Suppressor macrophage treated with lipopolysaccharide for 4 hours (primary cell): ENCODE data around the gene SYT1.

Experiments used
- DNase-seq: peaks from one replicate; pipeline ENCODE4 v3.0.0-alpha.2; 2020

Gene SYT1

GRCh38 chr12:78898416-78898815 lies 33.8 kb downstream of the SYT1 start:
- DNase-seq, result no peak

- DNase-seq, result no peak
Observed at GRCh38 chr12:78914859-78915331, 50.3 kb downstream of the SYT1 start.

DNA sequence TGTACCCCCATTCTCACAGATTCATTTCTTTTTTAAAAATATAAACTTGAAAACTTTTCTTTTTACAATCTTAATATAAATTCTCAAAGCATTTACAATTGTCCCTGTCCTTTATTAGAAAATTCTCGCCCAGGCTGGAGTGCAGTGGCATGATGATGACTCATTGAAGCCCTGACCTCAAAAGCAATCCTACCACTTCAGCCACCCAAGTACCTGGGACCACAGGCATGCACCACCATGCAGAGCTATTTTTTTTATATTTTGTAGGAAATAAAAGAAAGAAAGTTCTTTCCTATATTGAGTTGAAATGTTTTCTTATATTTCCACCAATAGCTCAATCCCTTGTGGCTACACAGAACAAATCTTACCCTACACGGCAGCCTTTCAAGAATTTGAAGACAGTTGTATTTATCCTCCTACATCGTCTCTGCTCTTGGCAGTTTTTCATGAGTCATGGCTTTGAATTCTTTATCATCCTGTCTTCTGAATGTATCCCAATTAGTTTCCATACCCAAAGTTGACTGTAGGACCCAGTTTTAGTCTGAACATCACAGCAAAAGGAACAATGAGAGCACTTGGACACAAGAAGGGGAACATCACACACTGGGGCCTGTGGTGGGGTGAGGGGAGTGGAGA lies 52.4 kb downstream of the SYT1 start:
- DNase-seq, result no peak

DNA sequence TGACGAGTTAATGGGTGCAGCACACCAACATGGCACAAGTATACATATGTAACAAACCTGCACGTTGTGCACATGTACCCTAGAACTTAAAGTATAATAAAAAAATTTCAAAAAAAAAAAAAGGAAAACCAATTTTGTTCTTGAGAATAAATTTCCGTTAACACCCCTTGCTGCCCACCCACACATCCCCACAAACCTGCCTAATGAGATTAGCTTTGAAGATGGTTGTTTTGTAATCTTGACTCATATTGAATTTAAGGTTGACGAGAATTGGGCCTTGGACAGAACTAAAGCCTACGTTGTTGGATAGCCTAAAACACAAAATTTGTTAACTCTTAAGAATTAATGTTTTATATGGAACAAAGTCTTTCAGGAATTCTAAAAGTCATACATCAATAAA lies 52.9 kb downstream of the SYT1 start:
- DNase-seq, result no peak

DNA sequence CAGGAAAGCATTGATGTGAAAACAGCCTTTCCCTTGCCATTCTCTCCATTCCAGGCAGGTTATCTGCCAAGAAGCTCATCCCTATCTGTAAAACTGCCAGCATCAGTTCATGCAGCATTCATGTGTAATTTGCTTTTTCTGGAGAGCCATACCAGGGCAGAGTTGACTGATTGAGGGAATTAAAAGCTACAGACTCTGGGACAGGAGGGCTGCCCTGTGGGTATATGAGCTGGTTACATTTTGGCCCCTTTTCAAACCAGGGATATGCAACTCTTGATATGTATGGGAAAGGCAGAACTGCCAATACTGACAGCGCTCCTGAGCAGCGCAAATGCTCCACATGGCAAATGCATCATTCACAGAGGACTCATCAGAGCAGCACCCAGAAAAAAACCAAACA lies 53.7 kb downstream of the SYT1 start:
- DNase-seq, result no peak

DNA sequence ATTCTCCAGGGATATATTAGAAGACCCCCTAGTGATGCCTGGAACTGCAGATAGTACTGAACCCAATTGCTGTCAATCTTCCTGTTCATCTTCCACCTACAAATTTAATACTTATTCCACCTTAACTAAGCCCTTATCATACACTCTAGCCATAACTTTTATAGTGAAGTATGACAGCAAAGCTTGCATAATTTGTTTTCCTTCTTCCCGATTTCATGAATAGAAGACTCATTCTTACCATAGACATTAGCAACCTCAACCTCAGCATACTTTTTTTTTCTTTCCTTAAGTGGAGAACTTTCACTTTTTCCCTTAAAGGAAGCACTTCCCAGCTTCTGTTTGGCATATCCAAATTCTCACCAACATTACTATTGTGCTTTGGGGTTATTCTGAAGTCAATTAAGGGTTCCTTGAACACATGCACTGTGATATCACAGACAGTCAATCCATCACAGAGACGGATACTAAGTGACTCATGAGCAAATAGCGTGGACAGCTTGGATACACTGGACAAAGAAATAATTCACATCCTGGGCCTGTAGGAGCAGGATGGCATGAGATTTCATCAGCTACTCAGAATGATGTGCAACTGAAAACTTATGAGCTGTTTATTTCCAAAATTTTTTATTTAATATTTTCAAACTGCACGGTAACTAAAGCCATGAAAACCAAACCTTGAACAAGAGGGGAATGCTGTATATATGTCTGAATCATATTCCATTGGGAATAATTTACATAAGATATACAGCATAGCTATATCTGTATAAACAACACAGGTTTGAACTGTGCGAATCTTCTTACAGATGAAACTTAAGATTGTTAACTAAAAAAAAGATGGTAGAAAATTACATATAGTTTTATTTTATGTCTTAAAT lies 63.9 kb downstream of the SYT1 start:
- DNase-seq, result no peak

- no peak for DNase-seq
Observed at GRCh38 chr12:78929075-78929418, 64.5 kb downstream of the SYT1 start.

- DNase-seq, result no peak
Observed at GRCh38 chr12:78931466-78931990, 67.0 kb downstream of the SYT1 start.

DNA sequence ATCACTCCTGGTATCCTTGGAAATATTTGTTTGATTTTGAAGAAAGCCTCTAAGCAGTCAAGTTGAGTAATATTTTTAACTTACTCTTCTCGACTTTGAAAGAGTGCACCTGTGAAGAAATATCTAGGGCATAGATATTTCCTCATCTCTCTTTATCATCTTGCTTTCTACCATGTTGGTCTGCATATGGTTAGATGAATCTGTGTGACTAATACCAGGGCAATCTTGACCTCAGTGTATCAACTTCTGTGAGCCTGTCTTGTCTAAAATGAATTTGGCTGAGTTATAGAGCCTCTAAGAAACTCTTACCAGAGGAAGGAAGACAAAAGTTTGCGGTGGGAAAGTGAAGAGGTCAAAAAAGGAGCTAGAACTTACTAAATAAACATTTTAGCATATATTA lies 68.4 kb downstream of the SYT1 start:
- DNase-seq, result no peak

DNA sequence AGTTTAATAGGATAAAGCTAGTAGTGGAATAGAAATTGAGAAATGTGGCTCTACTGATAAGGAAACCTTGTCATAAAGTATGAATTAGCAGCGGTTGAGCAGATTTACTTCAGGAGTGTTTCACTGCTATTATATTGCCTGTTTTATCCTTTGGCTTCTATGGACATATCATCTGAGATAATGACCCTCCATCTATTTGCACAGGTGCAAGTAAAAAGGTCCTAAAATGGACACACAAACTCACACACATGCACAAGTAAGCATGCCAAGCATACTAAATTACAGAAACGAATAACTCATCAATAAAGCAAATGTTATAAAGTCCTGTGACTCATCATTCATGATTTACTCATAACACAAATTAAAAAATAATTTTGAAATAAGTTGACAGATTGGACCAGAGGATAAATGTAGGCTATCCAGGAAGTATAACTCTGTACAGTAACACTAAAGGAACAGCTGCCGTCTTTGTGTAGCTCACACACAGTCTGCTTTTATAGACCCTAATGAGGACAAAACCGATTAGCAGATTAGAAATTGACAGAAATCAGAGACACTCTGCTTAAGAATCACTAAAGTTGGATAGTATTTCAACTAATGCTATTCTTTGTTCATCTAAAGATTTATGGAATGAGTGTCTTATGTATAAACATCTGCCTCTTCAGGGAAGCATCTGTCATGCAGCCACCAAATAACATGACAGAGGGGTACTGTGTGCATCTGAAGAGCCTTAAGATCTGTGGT lies 73.9 kb downstream of the SYT1 start:
- no peak for DNase-seq

GRCh38 chr12:78949532-78949931 lies 85.0 kb downstream of the SYT1 start:
- DNase-seq, result no peak

GRCh38 chr12:78951803-78952551 lies 87.4 kb downstream of the SYT1 start:
- DNase-seq, result no peak

- DNase-seq, result no peak
Observed at GRCh38 chr12:78952552-78952929, 88.0 kb downstream of the SYT1 start.

DNA sequence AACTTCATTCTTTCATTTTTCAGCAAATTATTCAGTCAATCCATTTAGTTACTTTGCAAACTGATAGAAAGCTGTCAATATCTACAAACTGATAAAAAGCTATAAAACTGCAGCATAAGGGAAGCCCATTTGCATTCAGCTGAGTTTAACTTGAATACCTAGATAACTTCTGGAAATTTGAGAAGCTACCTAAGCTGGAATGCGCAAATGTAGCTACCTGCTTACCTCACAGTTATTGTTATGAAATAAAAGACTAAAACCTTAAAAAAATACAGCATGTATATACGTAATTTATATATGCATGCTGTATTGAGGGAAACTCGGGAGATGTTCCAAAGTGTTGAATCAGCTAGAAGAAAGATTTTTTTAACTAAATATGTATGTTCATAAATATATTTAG lies 94.4 kb downstream of the SYT1 start:
- no peak for DNase-seq

DNA sequence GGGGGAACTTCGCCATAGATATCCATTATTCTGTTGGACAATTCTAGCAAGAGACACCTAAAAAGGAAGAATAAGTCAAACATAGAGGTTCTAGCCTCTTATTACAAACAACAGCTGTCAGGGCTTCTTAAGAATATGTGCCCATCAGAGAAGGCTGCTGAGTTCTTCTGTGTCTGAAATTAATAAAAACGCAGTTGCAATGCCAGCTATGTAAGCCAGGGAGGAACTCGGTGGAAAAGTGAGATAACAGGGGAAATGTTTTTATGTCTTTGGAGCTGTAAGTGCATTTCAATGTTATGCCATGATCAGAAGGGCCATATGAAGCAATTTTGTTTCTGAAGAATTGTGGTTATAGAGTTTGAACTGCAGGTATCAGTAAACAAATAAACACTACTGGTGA lies 95.0 kb downstream of the SYT1 start:
- DNase-seq, result no peak

- no peak for DNase-seq
Observed at GRCh38 chr12:78961171-78961570, 96.6 kb downstream of the SYT1 start.

DNA sequence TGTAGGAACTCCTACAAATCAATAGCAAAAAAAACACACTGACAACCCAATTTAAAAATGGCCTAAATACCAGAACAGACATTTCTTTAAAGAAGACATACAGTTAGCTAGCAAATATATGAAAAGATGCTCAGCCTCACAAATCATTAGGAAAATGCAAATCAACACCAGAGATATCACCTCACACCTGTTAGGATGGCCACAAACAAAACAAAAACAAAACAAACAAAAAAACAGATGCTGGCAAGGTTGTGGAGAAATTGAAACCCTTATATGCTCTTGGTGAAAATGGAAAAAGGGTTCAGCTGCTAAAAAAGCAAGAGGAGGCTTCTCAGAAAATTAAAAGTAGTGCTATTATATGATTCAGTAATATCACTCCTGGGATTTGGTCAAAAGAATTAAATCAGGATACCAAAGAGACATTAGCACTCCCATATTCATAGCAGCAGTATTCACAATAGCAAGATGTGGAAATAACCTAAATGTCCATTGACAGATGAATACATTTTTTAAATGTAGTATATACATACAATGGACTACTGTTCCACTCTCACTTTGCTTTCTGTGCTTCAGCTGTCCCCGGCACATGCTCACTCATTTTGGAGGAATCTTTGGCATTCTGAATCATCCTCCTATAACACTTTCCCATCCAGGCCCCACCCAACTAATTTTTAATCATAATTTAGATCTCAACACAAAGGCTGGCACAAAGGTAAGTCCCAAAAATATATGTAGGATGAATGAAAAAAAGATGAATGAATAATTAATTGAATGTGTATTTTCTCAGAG lies 99.1 kb downstream of the SYT1 start:
- DNase-seq, result no peak

DNA sequence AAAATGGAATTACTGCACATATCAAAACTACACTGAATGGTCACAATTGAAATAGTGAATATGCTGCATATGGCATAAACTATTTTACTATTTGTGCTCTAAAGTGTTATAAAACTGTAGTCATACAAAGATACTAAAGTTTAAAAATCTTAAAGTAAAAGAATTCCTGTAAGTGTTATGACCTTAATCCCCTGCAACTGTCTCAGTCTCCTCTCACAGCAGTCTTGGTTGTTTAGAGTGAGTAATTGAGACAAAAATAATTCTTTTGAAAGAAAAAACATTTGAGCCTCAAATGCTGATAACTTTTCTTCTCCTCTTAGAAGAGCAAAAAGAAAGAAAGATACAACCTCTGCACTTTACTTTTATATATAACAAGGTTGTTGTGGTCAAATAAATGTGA lies 99.9 kb downstream of the SYT1 start:
- no peak for DNase-seq

DNA sequence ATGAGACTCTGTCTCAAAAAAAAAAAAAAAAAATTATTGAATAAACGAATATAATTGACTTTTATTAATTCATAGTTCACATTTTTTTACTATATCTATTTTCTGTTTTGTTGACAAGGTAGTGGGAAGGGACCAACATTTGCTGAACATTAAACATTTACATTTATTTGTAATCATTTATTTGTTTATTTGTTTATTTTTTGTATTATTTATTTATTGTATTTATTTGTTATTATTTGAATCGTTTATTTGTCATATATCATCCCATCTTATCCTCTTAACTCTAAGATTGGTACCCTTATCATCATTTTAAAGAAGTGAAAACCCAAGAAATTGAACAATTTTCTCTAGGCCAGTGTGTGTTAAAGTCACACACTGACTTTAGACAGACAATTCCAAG lies 101.5 kb downstream of the SYT1 start:
- DNase-seq, result no peak

DNA sequence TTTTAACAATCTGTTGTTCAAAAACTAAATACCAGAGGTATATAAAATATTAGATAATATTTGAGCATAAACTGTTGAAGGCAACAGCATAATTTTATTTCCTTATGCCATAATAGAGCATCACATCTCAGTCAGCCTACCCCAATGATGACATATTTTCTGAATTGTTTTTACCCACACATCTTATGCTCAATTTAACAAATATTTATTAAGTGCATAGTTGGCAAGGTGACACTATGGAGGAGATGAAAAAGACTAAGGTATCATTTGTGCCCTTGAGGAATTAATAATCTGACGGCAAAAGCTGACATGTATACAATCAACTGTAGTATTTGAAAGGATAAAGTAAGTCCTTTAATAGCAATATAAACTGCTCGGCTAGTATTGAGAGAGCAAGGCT lies 102.4 kb downstream of the SYT1 start:
- no peak for DNase-seq

DNA sequence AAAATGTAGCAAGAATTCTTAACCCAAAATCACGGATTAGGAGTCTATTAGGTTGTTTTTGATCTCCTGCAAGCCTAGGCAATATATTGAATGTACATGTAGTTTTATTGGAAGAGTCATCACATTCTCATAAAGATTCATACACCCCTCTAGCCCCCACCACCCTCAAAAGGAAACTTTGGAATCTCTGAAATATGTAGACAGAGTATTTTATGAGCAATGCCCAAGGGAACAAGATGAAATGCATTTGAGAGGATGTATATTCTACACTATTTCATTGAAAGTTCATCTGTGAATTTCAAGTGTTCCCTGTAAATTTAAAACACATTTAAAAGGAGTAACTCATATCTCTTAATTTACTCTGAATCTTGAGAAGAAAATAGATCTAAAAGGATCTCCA lies 103.7 kb downstream of the SYT1 start:
- no peak for DNase-seq

- DNase-seq, result no peak
Observed at GRCh38 chr12:78970041-78970440, 105.5 kb downstream of the SYT1 start.
